ENCODE measurements around the gene RANBP17.

RANBP17 gene

GRCh38 chr5:171316258-171317121 is 454.7 kb downstream of the RANBP17 start:
- no peak for DNase-seq (ENCODE audit: low read depth in 2 of 2)

GRCh38 chr5:171317230-171317629 is 455.4 kb downstream of the RANBP17 start:
- no peak for DNase-seq (ENCODE audit: low read depth in 2 of 2)

- no peak for DNase-seq (ENCODE audit: low read depth in 2 of 2)
Measured at GRCh38 chr5:171318026-171318425, 456.2 kb downstream of the RANBP17 start.

GRCh38 chr5:171321447-171321846 is 459.6 kb downstream of the RANBP17 start:
- no peak for DNase-seq (ENCODE audit: low read depth in 2 of 2)

- DNase-seq (ENCODE audit: low read depth in 2 of 2), result no peak
Measured at GRCh38 chr5:171322527-171322926, 460.7 kb downstream of the RANBP17 start.

DNA sequence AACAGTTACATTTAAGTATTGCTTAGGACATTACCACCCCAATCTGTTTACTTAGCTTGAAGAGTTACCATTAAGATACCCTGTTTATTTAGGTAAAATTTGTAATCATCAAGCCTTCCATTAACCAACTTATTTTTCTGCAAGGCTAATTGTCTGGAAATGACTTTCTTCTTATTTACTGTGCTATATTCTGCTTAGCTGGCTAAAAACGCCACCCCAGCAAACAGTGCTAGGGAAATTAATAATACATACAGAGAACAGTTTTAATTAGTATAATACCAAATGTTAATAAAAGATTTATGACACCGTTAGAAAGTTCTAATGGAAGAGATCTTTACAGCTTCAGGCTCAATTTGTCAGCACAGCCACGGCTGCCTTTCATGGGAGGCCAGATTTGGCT is 461.2 kb downstream of the RANBP17 start:
- no peak for DNase-seq (ENCODE audit: low read depth in 2 of 2)

DNA sequence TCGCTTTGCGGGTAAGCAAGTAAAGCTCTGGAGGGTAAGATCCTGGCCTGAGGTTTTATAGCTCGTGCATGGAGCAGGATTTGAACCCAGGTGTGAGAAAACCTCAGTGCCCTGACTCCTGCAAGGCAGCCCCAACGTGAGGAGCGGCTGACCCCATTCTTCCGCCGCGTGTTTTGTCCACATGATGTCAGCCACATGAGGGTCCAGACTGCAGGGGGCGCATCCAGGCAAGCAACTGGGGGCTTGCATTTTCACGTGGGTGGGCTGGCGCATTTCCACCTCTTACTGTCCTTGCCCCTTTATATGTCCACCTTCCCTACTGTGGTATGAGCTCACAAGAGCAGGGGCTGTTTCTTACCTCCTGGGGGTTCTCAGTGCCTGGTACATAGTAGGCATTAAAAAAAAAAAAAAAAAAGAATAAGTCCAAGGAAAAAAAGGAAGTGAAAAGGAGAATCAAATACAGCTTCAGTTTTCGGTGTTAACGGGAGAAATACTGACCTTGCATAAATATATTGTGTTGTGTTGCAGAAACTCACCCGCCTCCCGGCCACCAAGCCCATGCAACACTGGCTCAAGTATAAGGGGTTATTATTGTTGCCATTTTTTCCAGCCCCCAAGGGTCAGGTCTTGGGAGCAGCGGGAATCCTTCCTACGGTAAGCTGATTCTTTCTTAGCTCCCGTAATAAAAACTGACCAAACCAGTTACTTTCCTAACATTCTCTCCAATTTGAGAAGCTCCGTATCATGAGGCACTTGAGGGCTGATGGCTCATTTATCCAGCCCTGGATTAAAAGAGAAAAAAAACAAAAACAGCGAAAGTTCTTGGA is 462.2 kb downstream of the RANBP17 start:
- DNase-seq (ENCODE audit: low read depth in 2 of 2), result no peak

DNA sequence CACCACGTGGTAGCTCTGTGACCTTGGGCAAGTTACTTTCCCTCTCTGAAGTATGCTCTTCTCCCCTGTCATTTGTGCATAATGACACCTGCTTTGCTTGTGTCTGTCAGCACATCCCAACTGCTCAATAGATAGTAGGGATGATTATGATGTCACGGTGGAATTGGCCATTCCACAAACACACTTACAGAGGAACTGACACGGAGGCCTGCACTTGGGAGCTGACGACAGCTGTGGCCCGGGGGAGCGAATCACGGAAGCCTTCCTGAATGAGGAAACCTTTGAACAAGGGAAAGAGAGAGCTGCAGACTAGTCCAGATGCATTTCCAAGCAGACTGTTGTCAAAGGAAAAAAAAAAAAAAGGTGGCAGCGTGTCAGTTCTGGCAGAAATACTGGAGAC is 468.2 kb downstream of the RANBP17 start:
- no peak for DNase-seq (ENCODE audit: low read depth in 2 of 2)

DNA sequence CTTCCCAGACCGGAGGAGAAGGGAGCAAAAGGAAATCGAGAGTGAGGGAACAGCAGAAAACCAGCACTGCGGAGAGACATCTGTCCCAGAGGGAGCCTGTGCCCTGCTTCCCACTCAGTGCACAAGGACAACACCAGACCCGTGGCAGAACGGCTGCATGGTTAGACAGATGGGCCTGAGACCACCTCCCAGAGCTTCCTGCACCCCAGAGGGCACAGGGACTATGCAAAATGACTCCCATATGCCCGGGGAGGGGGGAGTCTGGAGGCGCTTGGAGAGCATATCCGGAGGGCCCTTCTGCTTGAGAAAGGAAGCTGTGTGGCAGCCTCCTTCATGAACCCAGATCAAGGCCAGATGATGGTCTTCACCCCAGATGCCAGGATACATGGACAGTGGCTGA is 473.8 kb downstream of the RANBP17 start:
- no peak for DNase-seq (ENCODE audit: low read depth in 2 of 2)

- no peak for DNase-seq (ENCODE audit: low read depth in 2 of 2)
Measured at GRCh38 chr5:171336521-171337209, 474.8 kb downstream of the RANBP17 start.

- DNase-seq (ENCODE audit: low read depth in 2 of 2), result no peak
Measured at GRCh38 chr5:171337210-171337569, 475.4 kb downstream of the RANBP17 start.

- DNase-seq (ENCODE audit: low read depth in 2 of 2), result no peak
Measured at GRCh38 chr5:171340042-171340441, 478.2 kb downstream of the RANBP17 start.

- DNase-seq (ENCODE audit: low read depth in 2 of 2), result no peak
Measured at GRCh38 chr5:171340491-171340890, 478.7 kb downstream of the RANBP17 start.

GRCh38 chr5:171342362-171343111 is 480.7 kb downstream of the RANBP17 start:
- no peak for DNase-seq (ENCODE audit: low read depth in 2 of 2)

- DNase-seq (ENCODE audit: low read depth in 2 of 2), result no peak
Measured at GRCh38 chr5:171344936-171345608, 483.3 kb downstream of the RANBP17 start.

All from stimulated activated CD8-positive, alpha-beta memory T cell treated with anti-CD3 and anti-CD28 coated beads, Interleukin-7, amount 100 ng/mL, for 1 hour (primary cell).